Brain microvascular endothelial cell (primary cell): ENCODE results near the gene CDC42BPA.

Source experiments
- DNase-seq: peaks from one replicate; pipeline ENCODE4 v3.0.0-alpha.2; 2020
- H3K27ac ChIP-seq: fragments of 250-450 bp; sonication (Bioruptor Pico); 2 replicates; pipeline ENCODE4 v1.5.1; 2020; ENCODE audit warnings: mild to moderate bottlenecking, moderate library complexity
- H3K27me3 ChIP-seq: fragments of 250-450 bp; sonication (Bioruptor Pico); replicated peaks from 2 replicates; pipeline ENCODE4 v1.5.1; 2020; ENCODE audit warnings: mild to moderate bottlenecking
- H3K36me3 ChIP-seq: fragments of 250-450 bp; sonication (Bioruptor Pico); replicated peaks from 2 replicates; pipeline ENCODE4 v1.5.1; 2020; ENCODE audit warnings: mild to moderate bottlenecking
- H3K4me3 ChIP-seq: 2 replicates; pipeline ENCODE4 v1.5.1; 2011; ENCODE audit warnings: low read depth, mild to moderate bottlenecking, control low read depth, low read length, moderate library complexity
- CTCF ChIP-seq: IDR thresholded peaks from 2 replicates; pipeline ENCODE4 v1.5.1; 2011; ENCODE audit warnings: low read depth, mild to moderate bottlenecking, moderate library complexity, low read length, control low read depth, inconsistent platforms; ENCODE audit errors: missing control alignments
- in situ Hi-C: cut with HindIII; loops from 2 replicates; pipeline ENCODE4 v1.10.0; 2017; ENCODE audit warnings: low sequenced_read_pairs, low pct_ligation_motif_present

CDC42BPA gene

GRCh38 chr1:226964611-226965486, 353.4 kb downstream of the CDC42BPA start:
- TF ChIP-seq CTCF = no peak
- in situ Hi-C loops = no loop called here
- H3K27me3 ChIP-seq = no peaks in the 10 kb centered on the region
- H3K27ac ChIP-seq = no peak overlapping the region
- no peaks in the 10 kb centered on the region for H3K36me3 ChIP-seq
- no peak overlapping the region for H3K4me3 ChIP-seq
- DNase-seq = no peak

GRCh38 chr1:226964068-226964425, 354.2 kb downstream of the CDC42BPA start:
- H3K36me3 ChIP-seq = no peaks in the 10 kb centered on the region
- TF ChIP-seq CTCF = no peak
- H3K27ac ChIP-seq = no peak overlapping the region
- DNase-seq = no peak
- in situ Hi-C loops = no loop called here
- no peak overlapping the region for H3K4me3 ChIP-seq
- no peaks in the 10 kb centered on the region for H3K27me3 ChIP-seq

- H3K4me3 ChIP-seq = no peak overlapping the region
- in situ Hi-C loops = no loop called here
- no peak for TF ChIP-seq CTCF
- H3K27ac ChIP-seq = no peak overlapping the region
- DNase-seq = no peak
- H3K27me3 ChIP-seq = no peaks in the 10 kb centered on the region
- no peaks in the 10 kb centered on the region for H3K36me3 ChIP-seq
Measured at GRCh38 chr1:226962421-226963391, 355.6 kb downstream of the CDC42BPA start.

GRCh38 chr1:226960944-226961765, 357.1 kb downstream of the CDC42BPA start:
- Histone ChIP-seq H3K36me3 (no peaks in the 10 kb centered on the region), H3K4me3 (no peak overlapping the region), H3K27me3 (no peaks in the 10 kb centered on the region), H3K27ac (no peak overlapping the region)
- DNase-seq = no peak
- no peak for TF ChIP-seq CTCF
- in situ Hi-C loops = no loop called here

GRCh38 chr1:226960256-226960655, 358.0 kb downstream of the CDC42BPA start:
- H3K36me3 ChIP-seq = no peaks in the 10 kb centered on the region
- no peak for DNase-seq
- no peak overlapping the region for H3K27ac ChIP-seq
- in situ Hi-C loops = no loop called here
- no peak overlapping the region for H3K4me3 ChIP-seq
- H3K27me3 ChIP-seq = no peaks in the 10 kb centered on the region
- no peak for TF ChIP-seq CTCF
